Measurements from ENCODE around the gene APLNR.

DNA sequence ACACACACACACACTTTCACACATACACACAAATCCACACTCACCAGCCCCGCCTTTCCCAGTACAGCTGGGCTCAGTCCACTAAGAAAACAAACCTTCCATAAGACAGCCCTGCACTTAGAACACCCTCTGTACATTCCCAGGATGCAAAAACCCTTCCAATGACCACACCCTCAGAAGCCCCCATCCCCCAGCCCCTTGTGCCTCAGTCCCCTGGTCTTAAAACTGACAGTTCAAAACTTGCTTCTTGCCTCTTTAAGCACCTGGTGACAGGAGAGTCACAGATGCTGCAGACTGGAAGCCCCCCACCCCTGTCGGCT lies 23.0 kb downstream of the APLNR start:
- no peak for TF ChIP-seq PATZ1 (CRISPR knock-in tag; IDR thresholded peaks at IDR 0.05; ENCODE audit: borderline replicate concordance)
- no peak for TF ChIP-seq ARNTL (CRISPR knock-in tag; IDR thresholded peaks at IDR 0.05; ENCODE audit: borderline replicate concordance, low read depth)
- TF ChIP-seq, protein P1, sequence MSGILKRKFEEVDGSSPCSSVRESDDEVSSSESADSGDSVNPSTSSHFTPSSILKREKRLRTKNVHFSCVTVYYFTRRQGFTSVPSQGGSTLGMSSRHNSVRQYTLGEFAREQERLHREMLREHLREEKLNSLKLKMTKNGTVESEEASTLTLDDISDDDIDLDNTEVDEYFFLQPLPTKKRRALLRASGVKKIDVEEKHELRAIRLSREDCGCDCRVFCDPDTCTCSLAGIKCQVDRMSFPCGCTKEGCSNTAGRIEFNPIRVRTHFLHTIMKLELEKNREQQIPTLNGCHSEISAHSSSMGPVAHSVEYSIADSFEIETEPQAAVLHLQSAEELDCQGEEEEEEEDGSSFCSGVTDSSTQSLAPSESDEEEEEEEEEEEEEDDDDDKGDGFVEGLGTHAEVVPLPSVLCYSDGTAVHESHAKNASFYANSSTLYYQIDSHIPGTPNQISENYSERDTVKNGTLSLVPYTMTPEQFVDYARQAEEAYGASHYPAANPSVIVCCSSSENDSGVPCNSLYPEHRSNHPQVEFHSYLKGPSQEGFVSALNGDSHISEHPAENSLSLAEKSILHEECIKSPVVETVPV (CRISPR knock-in tag; IDR thresholded peaks at IDR 0.05): no peak
- no peak for TF ChIP-seq BACH2 (CRISPR knock-in tag; IDR thresholded peaks at IDR 0.05; ENCODE audit: borderline replicate concordance)
- no peak for TF ChIP-seq ZNF565 (CRISPR knock-in tag; conservative IDR thresholded peaks at IDR 0.05; ENCODE audit: low read depth)
- TF ChIP-seq, protein P2, sequence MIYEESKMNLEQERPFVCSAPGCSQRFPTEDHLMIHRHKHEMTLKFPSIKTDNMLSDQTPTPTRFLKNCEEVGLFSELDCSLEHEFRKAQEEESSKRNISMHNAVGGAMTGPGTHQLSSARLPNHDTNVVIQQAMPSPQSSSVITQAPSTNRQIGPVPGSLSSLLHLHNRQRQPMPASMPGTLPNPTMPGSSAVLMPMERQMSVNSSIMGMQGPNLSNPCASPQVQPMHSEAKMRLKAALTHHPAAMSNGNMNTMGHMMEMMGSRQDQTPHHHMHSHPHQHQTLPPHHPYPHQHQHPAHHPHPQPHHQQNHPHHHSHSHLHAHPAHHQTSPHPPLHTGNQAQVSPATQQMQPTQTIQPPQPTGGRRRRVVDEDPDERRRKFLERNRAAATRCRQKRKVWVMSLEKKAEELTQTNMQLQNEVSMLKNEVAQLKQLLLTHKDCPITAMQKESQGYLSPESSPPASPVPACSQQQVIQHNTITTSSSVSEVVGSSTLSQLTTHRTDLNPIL (CRISPR knock-in tag; IDR thresholded peaks at IDR 0.05; ENCODE audit: low read depth): no peak
- no peak for TF ChIP-seq OSR1 (CRISPR knock-in tag; IDR thresholded peaks at IDR 0.05)

Data from SK-N-SH treated with all-trans-retinoic acid at 6 μM for 48 hours (cell line).